ENCODE measurements around the gene WNK1. TPM values are rescaled to one million over a fixed set of nuclear protein-coding genes. Genes with fewer than 3 reads are reported as not detected.

Gene WNK1
- total RNA-seq, 4 donors from 2014 or later, result 222 to 407 (median 322) TPM

DNA sequence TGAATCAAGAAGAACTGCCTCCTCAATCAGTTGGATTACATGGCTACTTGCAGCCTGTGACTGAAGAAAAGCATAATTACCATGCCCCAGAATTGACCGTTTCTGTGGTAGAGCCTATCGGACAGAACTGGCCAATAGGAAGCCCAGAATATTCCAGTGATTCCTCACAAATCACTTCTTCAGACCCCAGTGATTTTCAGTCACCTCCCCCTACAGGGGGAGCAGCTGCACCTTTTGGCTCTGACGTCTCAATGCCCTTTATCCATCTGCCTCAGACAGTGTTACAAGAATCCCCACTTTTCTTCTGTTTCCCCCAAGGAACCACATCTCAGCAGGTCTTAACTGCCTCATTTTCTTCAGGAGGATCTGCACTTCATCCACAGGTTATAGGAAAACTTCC lies 116.3 kb downstream of the WNK1 start:
- TF ChIP-seq, protein P1, sequence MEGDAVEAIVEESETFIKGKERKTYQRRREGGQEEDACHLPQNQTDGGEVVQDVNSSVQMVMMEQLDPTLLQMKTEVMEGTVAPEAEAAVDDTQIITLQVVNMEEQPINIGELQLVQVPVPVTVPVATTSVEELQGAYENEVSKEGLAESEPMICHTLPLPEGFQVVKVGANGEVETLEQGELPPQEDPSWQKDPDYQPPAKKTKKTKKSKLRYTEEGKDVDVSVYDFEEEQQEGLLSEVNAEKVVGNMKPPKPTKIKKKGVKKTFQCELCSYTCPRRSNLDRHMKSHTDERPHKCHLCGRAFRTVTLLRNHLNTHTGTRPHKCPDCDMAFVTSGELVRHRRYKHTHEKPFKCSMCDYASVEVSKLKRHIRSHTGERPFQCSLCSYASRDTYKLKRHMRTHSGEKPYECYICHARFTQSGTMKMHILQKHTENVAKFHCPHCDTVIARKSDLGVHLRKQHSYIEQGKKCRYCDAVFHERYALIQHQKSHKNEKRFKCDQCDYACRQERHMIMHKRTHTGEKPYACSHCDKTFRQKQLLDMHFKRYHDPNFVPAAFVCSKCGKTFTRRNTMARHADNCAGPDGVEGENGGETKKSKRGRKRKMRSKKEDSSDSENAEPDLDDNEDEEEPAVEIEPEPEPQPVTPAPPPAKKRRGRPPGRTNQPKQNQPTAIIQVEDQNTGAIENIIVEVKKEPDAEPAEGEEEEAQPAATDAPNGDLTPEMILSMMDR (IDR thresholded peaks at IDR 0.05), result no peak
- DNase-seq (ENCODE audit: low spot score), result no peak
- ATAC-seq (ENCODE audit: low FRiP score), result no peak

DNA sequence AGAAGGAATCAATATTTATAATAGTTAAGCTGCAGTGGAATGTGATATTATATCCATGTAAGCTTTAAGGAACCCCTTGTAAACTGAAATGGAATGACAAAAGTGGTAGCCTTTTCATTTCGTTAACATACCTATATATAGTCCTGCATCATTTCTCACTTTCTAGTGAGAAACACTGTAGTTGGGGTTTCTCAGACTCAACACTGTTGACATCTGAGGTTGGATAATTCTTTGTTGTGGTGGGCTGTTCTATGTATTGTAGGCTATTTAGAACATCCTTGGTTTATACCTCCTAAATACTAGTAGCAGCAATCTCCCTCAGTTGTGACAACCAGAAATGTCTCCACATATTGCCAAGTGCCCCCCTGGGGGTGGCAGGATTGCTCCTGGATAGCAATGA lies 118.0 kb downstream of the WNK1 start:
- no peak for ATAC-seq (ENCODE audit: low FRiP score)

DNA sequence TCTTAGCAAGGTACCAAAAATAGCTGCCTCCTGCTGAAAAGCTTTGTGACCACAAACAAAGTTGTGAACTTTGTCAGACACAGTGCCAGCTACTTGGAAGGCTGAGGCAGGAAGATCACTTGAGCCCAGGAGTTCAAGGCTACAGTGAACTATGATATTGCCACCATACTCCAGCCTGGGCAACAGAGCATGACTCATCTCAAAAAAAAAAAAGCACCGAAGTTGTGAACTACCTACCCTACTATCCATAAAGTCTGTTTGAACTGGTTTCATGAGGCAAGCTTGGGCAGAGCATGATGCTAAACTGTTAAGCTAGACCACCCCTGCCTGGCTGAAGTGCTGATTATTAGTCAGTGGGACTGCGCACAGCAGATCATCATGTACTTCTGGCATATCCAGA lies 121.6 kb downstream of the WNK1 start:
- no peak for ATAC-seq (ENCODE audit: low FRiP score)
- TF ChIP-seq, protein P1 (IDR thresholded peaks at IDR 0.05), result no peak
- DNase-seq (ENCODE audit: low spot score), result no peak

More for the DNA sequence above, 118.0 kb downstream of the WNK1 start:
- DNase-seq (ENCODE audit: low spot score), result no peak
- TF ChIP-seq, protein P1 (IDR thresholded peaks at IDR 0.05), result no peak

GRCh38 chr12:879641-880040 lies 127.3 kb downstream of the WNK1 start:
- ATAC-seq (ENCODE audit: low FRiP score) (no peak), DNase-seq (ENCODE audit: low spot score) (no peak)
- TF ChIP-seq, protein P1 (IDR thresholded peaks at IDR 0.05), result no peak

DNA sequence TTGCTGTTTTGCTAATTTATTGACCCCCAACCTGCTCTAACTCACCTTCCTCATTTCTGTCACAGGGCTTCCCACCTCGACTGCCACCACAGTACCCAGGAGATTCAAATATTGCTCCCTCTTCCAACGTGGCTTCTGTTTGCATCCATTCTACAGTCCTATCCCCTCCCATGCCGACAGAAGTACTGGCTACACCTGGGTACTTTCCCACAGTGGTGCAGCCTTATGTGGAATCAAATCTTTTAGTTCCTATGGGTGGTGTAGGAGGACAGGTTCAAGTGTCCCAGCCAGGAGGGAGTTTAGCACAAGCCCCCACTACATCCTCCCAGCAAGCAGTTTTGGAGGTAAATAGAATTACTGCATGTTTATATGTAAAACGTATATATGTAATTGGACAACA lies 128.3 kb downstream of the WNK1 start:
- DNase-seq (ENCODE audit: low spot score) (no peak), ATAC-seq (ENCODE audit: low FRiP score) (no peak)
- TF ChIP-seq, protein P1 (IDR thresholded peaks at IDR 0.05), result no peak

DNA sequence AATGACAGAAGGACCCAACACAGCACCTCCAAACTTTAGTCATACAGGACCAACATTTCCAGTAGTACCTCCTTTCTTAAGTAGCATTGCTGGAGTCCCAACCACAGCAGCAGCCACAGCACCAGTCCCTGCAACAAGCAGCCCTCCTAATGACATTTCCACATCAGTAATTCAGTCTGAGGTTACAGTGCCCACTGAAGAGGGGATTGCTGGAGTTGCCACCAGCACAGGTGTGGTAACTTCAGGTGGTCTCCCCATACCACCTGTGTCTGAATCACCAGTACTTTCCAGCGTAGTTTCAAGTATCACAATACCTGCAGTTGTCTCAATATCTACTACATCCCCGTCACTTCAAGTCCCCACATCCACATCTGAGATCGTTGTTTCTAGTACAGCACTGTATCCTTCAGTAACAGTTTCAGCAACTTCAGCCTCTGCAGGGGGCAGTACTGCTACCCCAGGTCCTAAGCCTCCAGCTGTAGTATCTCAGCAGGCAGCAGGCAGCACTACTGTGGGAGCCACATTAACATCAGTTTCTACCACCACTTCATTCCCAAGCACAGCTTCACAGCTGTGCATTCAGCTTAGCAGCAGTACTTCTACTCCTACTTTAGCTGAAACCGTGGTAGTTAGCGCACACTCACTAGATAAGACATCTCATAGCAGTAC lies 132.5 kb downstream of the WNK1 start:
- TF ChIP-seq, protein P1 (IDR thresholded peaks at IDR 0.05), result no peak
- ATAC-seq (ENCODE audit: low FRiP score), result no peak

GRCh38 chr12:885701-886100 lies 133.3 kb downstream of the WNK1 start:
- ATAC-seq (ENCODE audit: low FRiP score) (no peak), DNase-seq (ENCODE audit: low spot score) (no peak)
- TF ChIP-seq, protein P1 (IDR thresholded peaks at IDR 0.05), result no peak

More for the DNA sequence above, 132.5 kb downstream of the WNK1 start:
- no peak for DNase-seq (ENCODE audit: low spot score)
